ENCODE results near the gene ATG3.
A peak's percentile ranks its signal among the peaks of the same experiment; 100 is the strongest.
"Not testable (repeated sequence)": the region's sequence is repeated elsewhere in the genome, so short reads cannot be mapped to it uniquely, and the experiment has no call there.

ATG3 gene

GRCh38 chr3:112561734-112562529 is at the start of gene ATG3, which contains the start of gene SLC35A5:
TSS of gene ATG3 (minus strand) at chr3:112561962. CDS start at chr3:112561528, 434 bp downstream.
TSS of gene SLC35A5 (plus strand) at chr3:112562045. CDS start at chr3:112563404, 1,359 bp downstream.
- DNase-seq: peak; percentile 99

DNA sequence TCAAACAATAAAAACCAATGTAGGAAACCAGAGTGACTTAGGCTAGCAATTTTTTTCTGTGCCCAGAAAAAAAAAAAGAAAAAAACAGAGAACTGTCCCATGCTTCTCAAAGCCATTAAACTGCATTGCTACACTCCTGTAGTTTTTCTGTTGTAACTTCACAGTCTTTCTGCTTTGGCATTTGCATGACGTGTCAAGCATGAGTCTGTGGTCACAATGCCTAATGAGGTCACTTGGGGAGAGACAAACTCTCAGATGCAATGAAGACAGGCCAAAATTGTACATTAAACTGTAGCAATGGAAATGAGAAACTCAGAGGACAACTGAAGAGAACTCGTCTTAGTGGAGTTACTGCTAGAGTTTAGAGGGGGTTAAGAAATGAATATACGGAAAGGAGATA is 48.4 kb upstream of the ATG3 start:
- peak; percentile 47 for DNase-seq

DNA sequence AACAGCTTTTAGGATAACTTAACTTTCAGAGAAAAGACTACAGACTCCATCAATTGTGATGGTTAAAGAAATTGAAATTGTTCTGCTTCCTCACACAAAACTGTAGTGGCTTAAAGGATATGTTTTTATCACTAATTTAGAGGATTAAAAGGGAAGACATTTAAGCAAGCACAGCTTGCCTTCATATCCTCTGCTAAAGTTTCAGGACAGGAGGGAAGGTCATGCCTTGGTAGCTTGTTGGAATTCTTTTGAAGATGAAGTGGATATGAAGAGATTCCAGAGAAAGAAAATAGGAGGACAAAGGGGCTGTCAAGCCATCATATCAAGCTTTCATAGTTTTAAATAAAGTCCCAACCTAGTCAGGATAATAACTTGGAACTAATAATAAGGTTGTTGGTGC is 46.1 kb upstream of the ATG3 start:
- no peak for DNase-seq

- DNase-seq: no peak
Measured at GRCh38 chr3:112606098-112606497, 44.3 kb upstream of the ATG3 start.

DNA sequence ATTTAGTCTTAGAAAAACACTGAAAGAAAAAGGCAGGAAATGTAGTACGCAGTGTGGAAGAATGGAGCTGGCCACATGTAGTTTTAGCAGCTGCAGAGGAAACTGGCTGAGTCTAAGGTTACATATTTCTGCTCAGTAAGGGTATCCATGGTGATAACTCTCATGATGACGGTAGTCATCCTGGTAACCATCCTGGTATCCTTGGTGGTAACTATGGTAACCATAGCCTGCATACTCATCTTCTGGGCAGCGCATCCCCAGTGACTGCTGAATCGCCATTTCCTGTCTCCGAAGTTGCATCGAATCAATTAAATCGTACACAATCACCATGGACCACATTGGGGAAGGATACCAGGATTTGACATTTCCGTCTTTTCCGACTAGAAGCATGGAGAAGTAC is 43.5 kb upstream of the ATG3 start:
- DNase-seq: peak; percentile 95

- DNase-seq: peak; percentile 94
Measured at GRCh38 chr3:112604536-112604935, 42.8 kb upstream of the ATG3 start.

GRCh38 chr3:112602217-112602838 is 40.6 kb upstream of the ATG3 start:
- DNase-seq: no peak

- DNase-seq: peak; percentile 38
Measured at GRCh38 chr3:112598731-112599130, 37.0 kb upstream of the ATG3 start.

DNA sequence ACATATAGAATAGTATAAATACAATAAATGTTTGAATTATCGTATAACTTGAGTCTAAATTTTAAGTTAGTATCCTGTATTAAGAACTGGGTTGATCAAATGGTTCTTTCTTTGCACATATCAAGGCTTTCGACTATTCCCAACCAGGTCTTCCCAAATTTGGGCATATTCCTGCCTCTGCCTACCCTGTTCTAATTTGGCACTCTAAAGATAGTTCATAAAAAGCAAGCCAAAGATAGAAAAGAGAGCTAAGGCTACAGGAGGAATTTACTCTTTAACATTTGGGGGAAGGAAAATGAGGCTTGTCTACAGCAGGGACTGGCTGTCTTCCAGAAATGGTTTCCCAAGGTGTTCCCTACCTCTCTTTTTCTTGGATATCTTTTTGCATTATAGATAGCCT is 36.2 kb upstream of the ATG3 start:
- no peak for DNase-seq

- no peak for DNase-seq
Measured at GRCh38 chr3:112594856-112595255, 33.1 kb upstream of the ATG3 start.

- DNase-seq: no peak
Measured at GRCh38 chr3:112593258-112593657, 31.5 kb upstream of the ATG3 start.

- no peak for DNase-seq
Measured at GRCh38 chr3:112587336-112587735, 25.6 kb upstream of the ATG3 start.

DNA sequence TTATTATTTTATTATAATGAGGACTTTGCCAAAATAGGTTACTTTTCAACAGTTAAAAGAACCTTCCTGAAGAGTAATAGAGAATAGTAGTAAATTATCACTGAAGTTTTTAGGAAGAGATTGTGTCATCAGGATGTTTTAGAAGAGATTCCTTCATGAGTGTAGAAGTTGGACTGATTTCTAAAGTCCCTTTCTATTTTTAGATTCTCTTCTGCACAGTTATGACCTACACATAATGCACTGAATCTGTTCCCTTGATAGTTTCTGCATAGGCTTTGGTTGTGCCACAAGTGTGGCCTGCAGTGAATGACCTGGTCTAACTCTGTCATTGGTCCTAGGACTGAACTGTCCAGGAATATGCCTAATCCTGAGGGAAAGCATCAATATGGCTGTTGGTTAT is 24.0 kb upstream of the ATG3 start:
- DNase-seq: no peak

GRCh38 chr3:112583105-112583504 is 21.3 kb upstream of the ATG3 start:
- DNase-seq: no peak

- peak; percentile 69 for DNase-seq
Measured at GRCh38 chr3:112582244-112582874, 20.6 kb upstream of the ATG3 start.

DNA sequence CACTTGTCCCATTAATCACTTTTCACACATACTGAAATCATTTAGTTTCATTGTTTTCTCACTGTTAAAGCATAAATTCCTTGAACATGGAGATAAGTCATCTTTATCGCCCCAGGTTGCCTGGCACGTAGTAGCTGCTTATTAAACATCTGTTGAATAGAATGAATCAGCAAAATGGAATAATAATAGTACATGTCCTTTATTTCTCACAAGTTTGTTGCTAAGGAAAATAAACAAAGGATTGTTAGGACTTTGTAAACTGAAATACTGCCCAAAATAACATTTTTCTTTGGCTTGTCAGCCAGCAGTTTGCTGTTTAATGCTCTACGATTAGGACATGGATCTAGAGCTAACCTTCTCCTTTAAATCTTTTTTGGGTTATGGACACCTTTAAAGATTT is 17.9 kb upstream of the ATG3 start:
- no peak for DNase-seq

DNA sequence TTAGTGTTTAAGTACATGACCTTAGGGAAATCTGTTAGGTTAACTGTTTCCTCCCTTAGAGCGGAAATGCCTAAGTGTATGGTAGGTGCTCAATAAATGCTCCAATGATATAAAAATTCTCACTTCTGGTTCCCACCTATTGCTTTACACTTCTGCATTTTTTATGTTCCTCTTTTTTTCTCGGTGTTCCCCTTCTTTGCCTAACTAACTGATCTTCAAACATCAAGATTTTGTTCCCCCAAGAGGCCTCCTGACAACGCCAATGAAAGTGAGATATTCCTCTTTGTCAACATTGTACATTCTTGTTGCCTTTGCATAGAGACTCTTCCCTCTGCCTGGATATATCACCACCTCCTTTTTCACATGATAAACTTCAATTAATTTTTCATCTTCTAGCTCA is 17.5 kb upstream of the ATG3 start:
- DNase-seq: no peak

DNA sequence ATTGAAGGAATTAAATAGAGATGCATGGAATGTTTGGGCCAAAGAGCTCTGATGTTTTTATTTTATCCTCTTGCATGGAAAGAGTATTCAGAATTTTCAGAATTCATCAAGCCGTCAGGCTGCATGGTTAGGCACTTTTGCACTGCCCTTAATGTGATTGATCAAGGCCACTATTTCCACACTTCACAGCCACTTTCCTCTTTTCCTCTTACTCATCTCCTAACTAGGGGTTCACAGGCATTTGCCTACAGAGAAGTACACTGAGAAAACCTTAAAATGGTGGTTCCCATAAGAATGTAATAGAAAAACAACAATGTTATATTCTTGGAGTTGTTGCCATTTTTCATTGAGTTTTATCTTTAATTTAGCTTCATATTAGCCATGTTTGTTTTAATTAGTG is 10.9 kb upstream of the ATG3 start:
- DNase-seq: no peak

- no peak for DNase-seq
Measured at GRCh38 chr3:112569265-112569664, 7.5 kb upstream of the ATG3 start.

GRCh38 chr3:112568642-112569041 is 6.9 kb upstream of the ATG3 start:
- DNase-seq: peak; percentile 34

- no peak for DNase-seq
Measured at GRCh38 chr3:112564940-112565305, 3.2 kb upstream of the ATG3 start.

DNA sequence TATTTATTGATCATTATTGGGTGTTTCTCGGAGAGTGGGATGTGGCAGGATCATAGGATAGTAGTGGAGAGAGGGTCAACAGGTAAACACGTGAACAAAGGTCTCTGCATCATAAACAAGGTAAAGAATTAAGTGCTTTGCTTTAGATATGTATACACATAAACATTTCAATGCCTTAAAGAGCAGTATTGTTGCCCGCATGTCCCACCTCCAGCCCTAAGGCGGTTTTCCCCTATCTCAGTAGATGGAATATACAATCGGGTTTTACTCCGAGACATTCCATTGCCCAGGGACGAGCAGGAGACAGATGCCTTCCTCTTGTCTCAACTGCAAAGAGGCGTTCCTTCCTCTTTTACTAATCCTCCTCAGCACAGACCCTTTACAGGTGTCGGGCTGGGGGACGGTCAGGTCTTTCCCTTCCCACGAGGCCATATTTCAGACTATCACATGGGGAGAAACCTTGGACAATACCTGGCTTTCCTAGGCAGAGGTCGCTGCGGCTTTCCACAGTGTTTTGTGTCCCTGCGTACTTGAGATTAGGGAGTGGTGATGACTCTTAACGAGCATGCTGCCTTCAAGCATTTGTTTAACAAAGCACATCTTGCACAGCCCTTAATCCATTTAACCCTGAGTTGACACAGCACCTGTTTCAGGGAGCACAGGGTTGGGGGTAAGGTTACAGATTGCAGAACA is 2.6 kb upstream of the ATG3 start:
- DNase-seq: not testable (repeated sequence)

- no peak for DNase-seq
Measured at GRCh38 chr3:112561484-112561733, 353 bp downstream of the ATG3 start.
